Stimulated activated memory B cell treated with anti-CD40 and anti-IgM and Interleukin-4, amounts not matched to agents 10 μg/mL and 1 μg/mL and 100 μg/mL, for 72 hours (primary cell): ENCODE data around the gene RAB11FIP3.
"Not testable (repeated sequence)": the region's sequence is repeated elsewhere in the genome, so short reads cannot be mapped to it uniquely, and the experiment has no call there.

Experiments
- ATAC-seq: fragments of 150-1000 bp; cut with Tn5 transposase; 2 replicates; pipeline ENCODE4 v1.10.0; 2021
- H3K27ac Mint-ChIP-seq: one replicate; pipeline ENCODE4 v1.8.0; 2022; ENCODE audit warnings: mild to moderate bottlenecking, mixed read lengths
- H3K27me3 Mint-ChIP-seq: one replicate; pipeline ENCODE4 v1.8.0; 2022; ENCODE audit warnings: mixed read lengths
- H3K36me3 Mint-ChIP-seq: one replicate; pipeline ENCODE4 v1.8.0; 2022; ENCODE audit warnings: mixed read lengths
- H3K4me1 Mint-ChIP-seq: one replicate; pipeline ENCODE4 v1.8.0; 2022; ENCODE audit warnings: mixed read lengths
- H3K4me3 Mint-ChIP-seq: one replicate; pipeline ENCODE4 v1.8.0; 2022; ENCODE audit warnings: mild to moderate bottlenecking, moderate library complexity, mixed read lengths
- H3K9me3 Mint-ChIP-seq: one replicate; pipeline ENCODE4 v1.8.0; 2022; ENCODE audit warnings: mixed read lengths

RAB11FIP3 gene

GRCh38 chr16:401468-402348 is 23.7 kb upstream of the RAB11FIP3 start, which contains the start of gene DECR2:
TSS of gene DECR2 (plus strand) at chr16:401885. CDS start at chr16:401964, 79 bp downstream.
- peak within 1 kb of the TSS; percentile 96 for H3K27ac Mint-ChIP-seq
- peak within 1 kb of the TSS; percentile 91 for H3K4me3 Mint-ChIP-seq
- no peaks in the 10 kb centered on the region for H3K27me3 Mint-ChIP-seq
- peak; percentile 89 for ATAC-seq
- H3K4me1 Mint-ChIP-seq = peaks cover 32% of the 10 kb centered on the region
- H3K36me3 Mint-ChIP-seq = no peaks in the 10 kb centered on the region
- H3K9me3 Mint-ChIP-seq = no peaks in the 10 kb centered on the region

GRCh38 chr16:404971-405486 is 20.4 kb upstream of the RAB11FIP3 start:
- no peaks in the 10 kb centered on the region for H3K27me3 Mint-ChIP-seq
- ATAC-seq = no peak
- no peak overlapping the region for H3K27ac Mint-ChIP-seq
- peaks cover 9% of the 10 kb centered on the region for H3K4me1 Mint-ChIP-seq
- H3K4me3 Mint-ChIP-seq = no peak overlapping the region
- peaks cover 5% of the 10 kb centered on the region for H3K36me3 Mint-ChIP-seq
- no peaks in the 10 kb centered on the region for H3K9me3 Mint-ChIP-seq

- H3K27me3 Mint-ChIP-seq = no peaks in the 10 kb centered on the region
- peaks cover 10% of the 10 kb centered on the region for H3K36me3 Mint-ChIP-seq
- no peak for ATAC-seq
- H3K4me3 Mint-ChIP-seq = no peak overlapping the region
- no peaks in the 10 kb centered on the region for H3K9me3 Mint-ChIP-seq
- H3K4me1 Mint-ChIP-seq = peaks cover under 1% of the 10 kb centered on the region
- no peak overlapping the region for H3K27ac Mint-ChIP-seq
Observed at GRCh38 chr16:405548-406506, 19.6 kb upstream of the RAB11FIP3 start.

GRCh38 chr16:407253-407652 is 18.2 kb upstream of the RAB11FIP3 start:
- no peaks in the 10 kb centered on the region for H3K27me3 Mint-ChIP-seq
- H3K9me3 Mint-ChIP-seq = no peaks in the 10 kb centered on the region
- H3K27ac Mint-ChIP-seq = no peak overlapping the region
- ATAC-seq = no peak
- H3K36me3 Mint-ChIP-seq = peaks cover 17% of the 10 kb centered on the region
- no peaks in the 10 kb centered on the region for H3K4me1 Mint-ChIP-seq
- no peak overlapping the region for H3K4me3 Mint-ChIP-seq

- Mint-ChIP-seq H3K36me3 (peaks cover 17% of the 10 kb centered on the region), H3K27me3 (no peaks in the 10 kb centered on the region), H3K9me3 (no peaks in the 10 kb centered on the region), H3K4me1 (no peaks in the 10 kb centered on the region), H3K27ac (no peak overlapping the region), H3K4me3 (no peak overlapping the region)
- ATAC-seq = peak; percentile 65
Observed at GRCh38 chr16:410516-411178, 14.8 kb upstream of the RAB11FIP3 start.

GRCh38 chr16:411576-412265 is 13.7 kb upstream of the RAB11FIP3 start:
- no peak for ATAC-seq
- no peaks in the 10 kb centered on the region for H3K27me3 Mint-ChIP-seq
- H3K4me1 Mint-ChIP-seq = no peaks in the 10 kb centered on the region
- H3K27ac Mint-ChIP-seq = no peak overlapping the region
- no peak overlapping the region for H3K4me3 Mint-ChIP-seq
- H3K9me3 Mint-ChIP-seq = no peaks in the 10 kb centered on the region
- peaks cover 17% of the 10 kb centered on the region for H3K36me3 Mint-ChIP-seq

- Mint-ChIP-seq H3K36me3 (peaks cover 16% of the 10 kb centered on the region), H3K4me1 (no peaks in the 10 kb centered on the region), H3K27ac (no peak overlapping the region), H3K4me3 (no peak overlapping the region), H3K27me3 (no peaks in the 10 kb centered on the region), H3K9me3 (no peaks in the 10 kb centered on the region)
- ATAC-seq = no peak
Observed at GRCh38 chr16:414395-415169, 10.9 kb upstream of the RAB11FIP3 start.

- peaks cover 11% of the 10 kb centered on the region for H3K36me3 Mint-ChIP-seq
- H3K9me3 Mint-ChIP-seq, ATAC-seq, H3K27me3 Mint-ChIP-seq, H3K4me1 Mint-ChIP-seq, H3K4me3 Mint-ChIP-seq, H3K27ac Mint-ChIP-seq: not testable (repeated sequence)
Observed at GRCh38 chr16:415170-415498, 10.3 kb upstream of the RAB11FIP3 start.

GRCh38 chr16:422179-422578 is 3.3 kb upstream of the RAB11FIP3 start:
- ATAC-seq, H3K36me3 Mint-ChIP-seq, H3K27ac Mint-ChIP-seq, H3K4me3 Mint-ChIP-seq, H3K9me3 Mint-ChIP-seq: not testable (repeated sequence)
- H3K27me3 Mint-ChIP-seq = peaks cover 16% of the 10 kb centered on the region
- H3K4me1 Mint-ChIP-seq = peaks cover 21% of the 10 kb centered on the region

- Mint-ChIP-seq H3K36me3 (no peaks in the 10 kb centered on the region), H3K9me3 (no peaks in the 10 kb centered on the region), H3K27ac (peak overlapping the region; percentile 86), H3K4me1 (peaks cover 40% of the 10 kb centered on the region), H3K27me3 (peaks cover 16% of the 10 kb centered on the region), H3K4me3 (peak overlapping the region; percentile 92)
- no peak for ATAC-seq
Observed at GRCh38 chr16:424033-424622, 1.3 kb upstream of the RAB11FIP3 start.

GRCh38 chr16:424623-425081 is 797 bp upstream of the RAB11FIP3 start:
- peaks cover 16% of the 10 kb centered on the region for H3K27me3 Mint-ChIP-seq
- no peaks in the 10 kb centered on the region for H3K9me3 Mint-ChIP-seq
- no peaks in the 10 kb centered on the region for H3K36me3 Mint-ChIP-seq
- H3K4me1 Mint-ChIP-seq = peaks cover 40% of the 10 kb centered on the region
- ATAC-seq = no peak
- peak overlapping the region; percentile 92 for H3K4me3 Mint-ChIP-seq
- peak overlapping the region; percentile 86 for H3K27ac Mint-ChIP-seq

- peaks cover 16% of the 10 kb centered on the region for H3K27me3 Mint-ChIP-seq
- peak overlapping the region; percentile 86 for H3K27ac Mint-ChIP-seq
- peak overlapping the region; percentile 92 for H3K4me3 Mint-ChIP-seq
- H3K36me3 Mint-ChIP-seq = no peaks in the 10 kb centered on the region
- H3K4me1 Mint-ChIP-seq = peaks cover 41% of the 10 kb centered on the region
- ATAC-seq = peak; percentile 68
- no peaks in the 10 kb centered on the region for H3K9me3 Mint-ChIP-seq
Observed at GRCh38 chr16:425740-426114, 278 bp downstream of the RAB11FIP3 start.

- peaks cover 16% of the 10 kb centered on the region for H3K27me3 Mint-ChIP-seq
- H3K27ac Mint-ChIP-seq = peak overlapping the region; percentile 37
- H3K4me3 Mint-ChIP-seq = peak overlapping the region; percentile 79
- no peaks in the 10 kb centered on the region for H3K9me3 Mint-ChIP-seq
- H3K36me3 Mint-ChIP-seq = no peaks in the 10 kb centered on the region
- peak; percentile 1 for ATAC-seq
- peaks cover 46% of the 10 kb centered on the region for H3K4me1 Mint-ChIP-seq
Observed at GRCh38 chr16:426115-426905, 861 bp downstream of the RAB11FIP3 start.
